ENCODE results near the gene PLEKHH1.

GRCh38 chr14:67539116-67539515 is 6.0 kb downstream of the PLEKHH1 start:
- TF ChIP-seq CTCF (IDR thresholded peaks at IDR 0.05) (no peak), POLR2A (IDR thresholded peaks at IDR 0.05) (no peak)
